ENCODE results near the gene PSD4. TPM values are rescaled to one million over a fixed set of nuclear protein-coding genes. Genes with fewer than 3 reads are reported as not detected.

PSD4 gene
- total and polyA plus RNA-seq, 2 experiments from 2014 or later = 15.1 to 26.5 TPM

DNA sequence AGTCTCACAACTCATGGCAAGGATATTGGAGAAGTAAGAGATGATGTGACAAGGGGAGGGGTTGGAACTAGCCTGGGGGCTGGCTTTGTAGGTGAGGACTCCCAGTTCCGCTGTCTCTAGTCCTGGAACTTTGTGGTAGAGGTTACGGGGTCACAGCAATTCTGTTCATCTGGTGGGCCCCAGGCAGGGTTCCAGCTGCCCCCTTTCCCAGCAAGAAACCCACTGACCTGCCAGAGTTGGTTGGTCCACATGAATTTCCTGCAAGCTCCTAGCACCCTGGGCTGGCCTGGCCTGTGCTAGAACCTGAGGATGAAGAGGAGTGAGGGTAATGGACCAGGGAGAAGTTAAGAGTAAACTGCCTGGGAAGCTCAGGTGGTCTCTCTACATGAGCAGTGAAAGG, 41.3 kb downstream of the PSD4 start:
- H3K36me3 ChIP-seq (replicated peaks; ENCODE audit: insufficient read depth, low read depth) = no peaks in the 10 kb centered on the region
- no peaks in the 10 kb centered on the region for H3K9me2 ChIP-seq (replicated peaks; ENCODE audit: insufficient read depth)
- TF ChIP-seq EZH2 (IDR thresholded peaks at IDR 0.05; ENCODE audit: borderline replicate concordance) (no peak), EZH2phosphoT487 (IDR thresholded peaks at IDR 0.05; ENCODE audit: low read depth, severe bottlenecking, unreplicated experiment) (no peak)
- TF ChIP-seq, protein P1, sequence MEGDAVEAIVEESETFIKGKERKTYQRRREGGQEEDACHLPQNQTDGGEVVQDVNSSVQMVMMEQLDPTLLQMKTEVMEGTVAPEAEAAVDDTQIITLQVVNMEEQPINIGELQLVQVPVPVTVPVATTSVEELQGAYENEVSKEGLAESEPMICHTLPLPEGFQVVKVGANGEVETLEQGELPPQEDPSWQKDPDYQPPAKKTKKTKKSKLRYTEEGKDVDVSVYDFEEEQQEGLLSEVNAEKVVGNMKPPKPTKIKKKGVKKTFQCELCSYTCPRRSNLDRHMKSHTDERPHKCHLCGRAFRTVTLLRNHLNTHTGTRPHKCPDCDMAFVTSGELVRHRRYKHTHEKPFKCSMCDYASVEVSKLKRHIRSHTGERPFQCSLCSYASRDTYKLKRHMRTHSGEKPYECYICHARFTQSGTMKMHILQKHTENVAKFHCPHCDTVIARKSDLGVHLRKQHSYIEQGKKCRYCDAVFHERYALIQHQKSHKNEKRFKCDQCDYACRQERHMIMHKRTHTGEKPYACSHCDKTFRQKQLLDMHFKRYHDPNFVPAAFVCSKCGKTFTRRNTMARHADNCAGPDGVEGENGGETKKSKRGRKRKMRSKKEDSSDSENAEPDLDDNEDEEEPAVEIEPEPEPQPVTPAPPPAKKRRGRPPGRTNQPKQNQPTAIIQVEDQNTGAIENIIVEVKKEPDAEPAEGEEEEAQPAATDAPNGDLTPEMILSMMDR (IDR thresholded peaks at IDR 0.05; ENCODE audit: poor library complexity) = no peak
- H3K4me1 ChIP-seq (ENCODE audit: insufficient read depth) = peaks cover 34% of the 10 kb centered on the region
- no peaks in the 10 kb centered on the region for H3K9me3 ChIP-seq (ENCODE audit: low read depth)
- no peak overlapping the region for H3K4me3 ChIP-seq
- DNase-seq (ENCODE audit: low spot score) = no peak
- H2AFZ ChIP-seq = no peak overlapping the region
- no peak overlapping the region for H3K4me2 ChIP-seq
- H3K27me3 ChIP-seq = no peaks in the 10 kb centered on the region
- WGBS (ENCODE audit: low lambda C conversion rate, missing lambda C conversion rate) = 93% methylated on average over 2 of the region's 2 CpGs
- H4K20me1 ChIP-seq (ENCODE audit: insufficient read depth, poor library complexity, severe bottlenecking) = no peaks in the 10 kb centered on the region
- H3K27ac ChIP-seq = no peak overlapping the region
- no peaks in the 10 kb centered on the region for H3K79me2 ChIP-seq

DNA sequence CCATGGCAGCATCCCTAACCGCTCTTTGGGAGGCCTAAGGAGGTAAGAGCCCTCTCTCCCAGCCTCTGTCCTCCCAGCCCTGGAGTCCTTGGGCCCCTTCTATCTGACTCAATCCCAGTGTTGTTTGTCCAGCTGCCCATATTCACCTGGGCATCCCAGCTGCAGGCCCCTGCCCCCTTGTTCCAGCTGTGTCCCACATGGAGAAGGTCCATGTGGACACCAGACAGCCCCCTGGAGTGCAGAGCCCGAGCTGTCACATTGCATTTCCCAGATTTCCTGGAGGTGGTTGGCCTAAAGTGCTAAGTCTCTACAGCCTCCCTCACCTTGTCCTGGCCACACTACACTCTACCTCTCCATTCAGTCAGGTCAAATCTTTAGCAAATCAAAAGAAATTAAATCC, 42.5 kb downstream of the PSD4 start:
- H3K27me3 ChIP-seq = no peaks in the 10 kb centered on the region
- H3K27ac ChIP-seq = no peak overlapping the region
- TF ChIP-seq EZH2phosphoT487 (IDR thresholded peaks at IDR 0.05; ENCODE audit: low read depth, severe bottlenecking, unreplicated experiment) = no peak
- H3K4me3 ChIP-seq = no peak overlapping the region
- H3K9me3 ChIP-seq (ENCODE audit: low read depth) = no peaks in the 10 kb centered on the region
- 93% methylated on average over 2 of the region's 2 CpGs for WGBS (ENCODE audit: low lambda C conversion rate, missing lambda C conversion rate)
- H4K20me1 ChIP-seq (ENCODE audit: insufficient read depth, poor library complexity, severe bottlenecking) = no peaks in the 10 kb centered on the region
- DNase-seq (ENCODE audit: low spot score) = no peak
- H3K36me3 ChIP-seq (replicated peaks; ENCODE audit: insufficient read depth, low read depth) = no peaks in the 10 kb centered on the region
- no peak overlapping the region for H2AFZ ChIP-seq
- H3K9me2 ChIP-seq (replicated peaks; ENCODE audit: insufficient read depth) = no peaks in the 10 kb centered on the region
- peaks cover 30% of the 10 kb centered on the region for H3K4me1 ChIP-seq (ENCODE audit: insufficient read depth)
- H3K79me2 ChIP-seq = no peaks in the 10 kb centered on the region
- no peak overlapping the region for H3K4me2 ChIP-seq

DNA sequence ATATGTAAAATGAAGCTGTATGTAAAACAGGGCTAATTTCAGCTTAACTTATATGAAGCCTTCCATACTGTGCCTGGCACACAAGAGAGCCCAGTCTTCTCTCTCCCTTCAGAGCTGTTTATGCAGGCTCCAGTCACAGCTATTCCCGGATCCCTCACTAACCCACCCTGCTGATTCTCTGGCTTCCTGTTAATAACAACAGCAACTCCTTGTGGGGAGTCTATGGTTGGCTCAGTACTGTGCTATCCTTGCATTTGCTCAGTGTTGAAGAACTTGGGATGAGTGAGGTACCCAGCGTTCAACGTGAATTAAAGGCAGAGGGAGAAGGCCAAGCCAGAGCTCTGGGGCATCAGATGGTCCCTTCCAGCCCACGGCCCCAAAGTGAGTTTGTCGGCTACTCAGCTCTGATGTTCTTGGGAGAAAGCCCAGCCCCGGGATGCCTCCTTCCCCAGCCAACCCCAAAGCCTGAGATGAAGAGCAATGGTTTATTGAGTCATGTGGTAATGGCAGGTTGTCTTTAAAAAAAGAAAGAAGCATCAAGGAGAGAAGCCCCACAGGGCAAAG, 43.2 kb downstream of the PSD4 start:
- H3K36me3 ChIP-seq (replicated peaks; ENCODE audit: insufficient read depth, low read depth) = no peaks in the 10 kb centered on the region
- peaks cover 27% of the 10 kb centered on the region for H3K4me1 ChIP-seq (ENCODE audit: insufficient read depth)
- no peaks in the 10 kb centered on the region for H3K9me2 ChIP-seq (replicated peaks; ENCODE audit: insufficient read depth)
- H3K79me2 ChIP-seq = no peaks in the 10 kb centered on the region
- TF ChIP-seq, protein P1 (IDR thresholded peaks at IDR 0.05; ENCODE audit: poor library complexity) = no peak
- 83% methylated on average over 6 of the region's 6 CpGs for WGBS (ENCODE audit: low lambda C conversion rate, missing lambda C conversion rate)
- no peak overlapping the region for H3K4me3 ChIP-seq
- no peaks in the 10 kb centered on the region for H4K20me1 ChIP-seq (ENCODE audit: insufficient read depth, poor library complexity, severe bottlenecking)
- peak overlapping the region; percentile 94 for H3K27ac ChIP-seq
- H3K27me3 ChIP-seq = no peaks in the 10 kb centered on the region
- H2AFZ ChIP-seq = no peak overlapping the region
- H3K4me2 ChIP-seq = no peak overlapping the region
- H3K9me3 ChIP-seq (ENCODE audit: low read depth) = no peaks in the 10 kb centered on the region
- DNase-seq (ENCODE audit: low spot score) = no peak

DNA sequence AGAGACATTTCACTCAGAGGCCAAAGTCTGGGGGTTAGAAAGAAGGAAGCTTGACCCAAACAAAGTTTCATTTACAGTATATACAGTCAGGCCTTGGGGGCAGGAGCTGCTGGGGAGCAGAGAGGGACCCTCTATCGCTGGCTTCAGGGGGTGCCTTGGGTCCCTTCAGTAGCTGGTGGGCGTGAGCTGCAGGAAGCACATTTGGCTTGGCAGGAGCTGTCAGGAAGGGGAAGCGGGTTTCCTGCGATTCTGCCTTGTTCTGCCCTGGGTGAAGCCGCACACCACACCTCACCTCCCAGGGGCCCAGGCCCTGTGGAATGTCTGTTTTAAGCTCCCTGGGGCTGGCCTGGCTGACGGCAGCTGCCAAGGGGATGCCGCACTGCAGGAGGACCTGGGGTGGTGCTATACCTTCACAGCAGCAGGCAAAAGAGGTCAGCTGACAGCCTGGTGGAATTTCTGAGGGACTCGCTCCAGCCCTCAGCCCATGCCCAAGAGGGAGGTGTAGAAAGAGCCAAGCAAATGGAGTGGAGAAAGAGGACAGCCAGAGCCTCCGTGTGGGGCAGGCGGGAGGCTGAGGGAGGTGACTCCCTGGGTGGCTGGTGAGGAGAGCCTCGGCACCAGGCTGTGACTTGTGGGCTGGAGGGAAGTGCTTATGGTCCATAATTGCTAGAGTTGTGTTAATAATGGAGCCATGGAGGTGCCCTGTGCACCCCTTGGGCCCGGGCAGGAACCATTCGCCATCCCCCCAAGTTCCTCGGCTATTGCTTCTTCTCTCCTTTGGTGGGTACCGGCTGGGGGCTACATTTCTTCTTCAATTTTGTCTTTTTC, 43.9 kb downstream of the PSD4 start:
- Histone ChIP-seq H4K20me1 (ENCODE audit: insufficient read depth, poor library complexity, severe bottlenecking) (no peaks in the 10 kb centered on the region), H3K27ac (peak overlapping the region; percentile 94), H3K27me3 (no peaks in the 10 kb centered on the region), H3K4me1 (ENCODE audit: insufficient read depth) (peaks cover 24% of the 10 kb centered on the region), H3K4me3 (no peak overlapping the region), H2AFZ (no peak overlapping the region), H3K36me3 (replicated peaks; ENCODE audit: insufficient read depth, low read depth) (no peaks in the 10 kb centered on the region), H3K9me3 (ENCODE audit: low read depth) (no peaks in the 10 kb centered on the region), H3K9me2 (replicated peaks; ENCODE audit: insufficient read depth) (no peaks in the 10 kb centered on the region), H3K4me2 (peak overlapping the region; percentile 46), H3K79me2 (no peaks in the 10 kb centered on the region)
- TF ChIP-seq EZH2 (IDR thresholded peaks at IDR 0.05; ENCODE audit: borderline replicate concordance) (no peak), EZH2phosphoT487 (IDR thresholded peaks at IDR 0.05; ENCODE audit: low read depth, severe bottlenecking, unreplicated experiment) (no peak)
- TF ChIP-seq, protein P1 (IDR thresholded peaks at IDR 0.05; ENCODE audit: poor library complexity) = no peak
- peak; percentile 47 for DNase-seq (ENCODE audit: low spot score)
- WGBS (ENCODE audit: low lambda C conversion rate, missing lambda C conversion rate) = 76% methylated on average over 15 of the region's 15 CpGs
